ENCODE data around the gene XDH.

DNA sequence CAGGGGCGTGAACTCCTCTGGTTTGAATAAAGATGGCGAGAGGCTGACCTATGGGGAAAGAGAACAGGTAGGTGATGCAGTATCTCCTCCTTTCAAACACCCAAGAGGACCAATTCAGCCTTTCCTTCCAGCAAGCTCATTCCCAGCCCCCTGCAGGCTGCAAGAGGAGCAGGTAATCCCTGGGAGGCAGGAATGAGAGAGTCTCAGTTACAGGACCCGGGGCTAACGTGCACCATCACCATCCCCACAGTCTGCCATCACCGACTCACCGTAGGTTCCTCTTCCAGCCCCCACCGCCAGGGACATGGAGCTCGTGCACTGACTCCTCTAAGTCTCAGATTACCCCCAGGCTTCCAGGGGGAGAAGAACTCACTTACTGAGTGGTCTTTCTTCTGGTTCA, 26.7 kb downstream of the XDH start:
- TF ChIP-seq, protein P1, sequence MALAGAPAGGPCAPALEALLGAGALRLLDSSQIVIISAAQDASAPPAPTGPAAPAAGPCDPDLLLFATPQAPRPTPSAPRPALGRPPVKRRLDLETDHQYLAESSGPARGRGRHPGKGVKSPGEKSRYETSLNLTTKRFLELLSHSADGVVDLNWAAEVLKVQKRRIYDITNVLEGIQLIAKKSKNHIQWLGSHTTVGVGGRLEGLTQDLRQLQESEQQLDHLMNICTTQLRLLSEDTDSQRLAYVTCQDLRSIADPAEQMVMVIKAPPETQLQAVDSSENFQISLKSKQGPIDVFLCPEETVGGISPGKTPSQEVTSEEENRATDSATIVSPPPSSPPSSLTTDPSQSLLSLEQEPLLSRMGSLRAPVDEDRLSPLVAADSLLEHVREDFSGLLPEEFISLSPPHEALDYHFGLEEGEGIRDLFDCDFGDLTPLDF (CRISPR knock-in tag; IDR thresholded peaks at IDR 0.05): no peak
- TF ChIP-seq ATF1 (CRISPR knock-in tag; IDR thresholded peaks at IDR 0.05): no peak
- TF ChIP-seq ATF1 (tag; IDR thresholded peaks at IDR 0.05): no peak
- TF ChIP-seq POLR2AphosphoS5 (IDR thresholded peaks at IDR 0.05; ENCODE audit: control insufficient read depth, insufficient read depth, low read depth, low read length): no peak
- TF ChIP-seq, protein P2, sequence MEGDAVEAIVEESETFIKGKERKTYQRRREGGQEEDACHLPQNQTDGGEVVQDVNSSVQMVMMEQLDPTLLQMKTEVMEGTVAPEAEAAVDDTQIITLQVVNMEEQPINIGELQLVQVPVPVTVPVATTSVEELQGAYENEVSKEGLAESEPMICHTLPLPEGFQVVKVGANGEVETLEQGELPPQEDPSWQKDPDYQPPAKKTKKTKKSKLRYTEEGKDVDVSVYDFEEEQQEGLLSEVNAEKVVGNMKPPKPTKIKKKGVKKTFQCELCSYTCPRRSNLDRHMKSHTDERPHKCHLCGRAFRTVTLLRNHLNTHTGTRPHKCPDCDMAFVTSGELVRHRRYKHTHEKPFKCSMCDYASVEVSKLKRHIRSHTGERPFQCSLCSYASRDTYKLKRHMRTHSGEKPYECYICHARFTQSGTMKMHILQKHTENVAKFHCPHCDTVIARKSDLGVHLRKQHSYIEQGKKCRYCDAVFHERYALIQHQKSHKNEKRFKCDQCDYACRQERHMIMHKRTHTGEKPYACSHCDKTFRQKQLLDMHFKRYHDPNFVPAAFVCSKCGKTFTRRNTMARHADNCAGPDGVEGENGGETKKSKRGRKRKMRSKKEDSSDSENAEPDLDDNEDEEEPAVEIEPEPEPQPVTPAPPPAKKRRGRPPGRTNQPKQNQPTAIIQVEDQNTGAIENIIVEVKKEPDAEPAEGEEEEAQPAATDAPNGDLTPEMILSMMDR (IDR thresholded peaks at IDR 0.05 in 2 of 3, conservative IDR thresholded peaks at IDR 0.05 in 1 of 3; ENCODE audit: insufficient read depth in 2 of 3, low read depth in 1 of 3, low read length in 3 of 3): no peak
- TF ChIP-seq, protein P3, sequence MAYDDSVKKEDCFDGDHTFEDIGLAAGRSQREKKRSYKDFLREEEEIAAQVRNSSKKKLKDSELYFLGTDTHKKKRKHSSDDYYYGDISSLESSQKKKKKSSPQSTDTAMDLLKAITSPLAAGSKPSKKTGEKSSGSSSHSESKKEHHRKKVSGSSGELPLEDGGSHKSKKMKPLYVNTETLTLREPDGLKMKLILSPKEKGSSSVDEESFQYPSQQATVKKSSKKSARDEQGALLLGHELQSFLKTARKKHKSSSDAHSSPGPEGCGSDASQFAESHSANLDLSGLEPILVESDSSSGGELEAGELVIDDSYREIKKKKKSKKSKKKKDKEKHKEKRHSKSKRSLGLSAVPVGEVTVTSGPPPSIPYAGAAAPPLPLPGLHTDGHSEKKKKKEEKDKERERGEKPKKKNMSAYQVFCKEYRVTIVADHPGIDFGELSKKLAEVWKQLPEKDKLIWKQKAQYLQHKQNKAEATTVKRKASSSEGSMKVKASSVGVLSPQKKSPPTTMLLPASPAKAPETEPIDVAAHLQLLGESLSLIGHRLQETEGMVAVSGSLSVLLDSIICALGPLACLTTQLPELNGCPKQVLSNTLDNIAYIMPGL (CRISPR knock-in tag; IDR thresholded peaks at IDR 0.05): no peak
- TF ChIP-seq, protein P4, sequence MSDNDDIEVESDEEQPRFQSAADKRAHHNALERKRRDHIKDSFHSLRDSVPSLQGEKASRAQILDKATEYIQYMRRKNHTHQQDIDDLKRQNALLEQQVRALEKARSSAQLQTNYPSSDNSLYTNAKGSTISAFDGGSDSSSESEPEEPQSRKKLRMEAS (CRISPR knock-in tag; IDR thresholded peaks at IDR 0.05): no peak
- no peak for TF ChIP-seq SP1 (CRISPR knock-in tag; IDR thresholded peaks at IDR 0.05)
- TF ChIP-seq SIN3A (IDR thresholded peaks at IDR 0.05; ENCODE audit: borderline replicate concordance in 2 of 2, control insufficient read depth in 1 of 2, low read depth in 2 of 2, low read length in 2 of 2): no peak

All from K562 (cell line).